ENCODE results near the gene TMEM120A.

TMEM120A gene

DNA sequence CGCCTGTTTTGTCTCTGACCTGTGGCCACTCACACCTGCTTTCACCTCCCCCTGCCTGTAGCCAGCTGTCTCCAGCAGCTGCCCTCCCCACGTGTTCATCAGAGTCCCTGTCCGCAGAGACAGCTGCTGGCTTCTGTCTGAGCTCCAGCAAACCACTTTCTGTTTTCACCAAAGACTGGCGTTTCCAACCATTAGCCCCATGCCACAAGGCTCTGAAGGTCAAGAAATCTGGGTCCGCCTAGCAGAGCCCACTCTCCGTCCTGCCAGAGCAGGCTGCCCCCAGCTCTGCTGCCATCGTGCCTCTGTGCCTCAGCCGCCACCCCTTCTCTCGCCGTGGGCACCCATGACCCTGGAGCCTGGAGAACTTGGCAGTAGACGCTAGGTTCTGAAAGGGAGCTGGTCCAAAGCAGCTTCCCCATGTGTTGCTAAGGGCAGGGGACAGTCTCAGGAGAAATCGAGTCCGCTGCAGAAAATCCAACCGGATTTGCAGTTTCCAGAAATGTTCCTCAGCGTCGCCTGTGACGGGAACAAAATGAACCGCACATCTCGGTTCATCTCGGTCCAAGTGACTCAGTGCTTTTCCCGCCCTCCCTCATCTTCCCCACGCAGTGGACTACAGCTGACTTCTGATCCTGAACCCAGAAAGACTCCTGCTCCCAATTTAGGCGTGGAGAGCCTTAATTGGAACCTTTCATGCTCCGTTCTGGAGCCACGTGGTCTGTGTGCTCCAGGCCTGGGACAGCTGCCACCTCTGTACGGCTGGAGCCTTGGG is 28.0 kb downstream of the TMEM120A start:
- no peak for TF ChIP-seq CTCF (IDR thresholded peaks at IDR 0.05; ENCODE audit: borderline replicate concordance, control extremely low read depth, extremely low read depth, insufficient read depth, missing control alignments)
- peak; percentile 21 for DNase-seq (ENCODE audit: low spot score)
- in situ Hi-C loops (cut with MboI; ENCODE audit: low sequenced_read_pairs, unreplicated experiment) = no loop called here

DNA sequence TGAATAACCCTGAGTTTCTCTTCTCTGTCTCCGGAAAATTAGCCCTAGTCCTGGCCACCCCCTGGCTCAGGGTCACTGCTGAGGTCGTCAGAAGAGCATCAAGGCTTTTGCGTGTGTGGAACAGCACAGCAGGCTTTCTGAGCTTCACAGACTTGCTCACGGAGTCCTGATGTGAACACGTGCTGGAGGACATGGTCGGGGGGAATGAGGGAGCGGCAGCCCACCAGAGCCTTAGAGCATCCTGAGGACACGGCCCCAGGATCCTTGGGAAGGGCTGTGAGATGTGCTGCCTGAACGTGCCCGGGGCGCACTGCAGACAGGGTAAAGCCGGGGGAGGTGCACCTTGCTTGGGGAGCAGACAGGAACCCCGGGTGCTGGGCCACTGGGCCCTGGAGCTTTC is 28.8 kb downstream of the TMEM120A start:
- no peak for DNase-seq (ENCODE audit: low spot score)
- no peak for TF ChIP-seq CTCF (IDR thresholded peaks at IDR 0.05; ENCODE audit: borderline replicate concordance, control extremely low read depth, extremely low read depth, insufficient read depth, missing control alignments)
- in situ Hi-C loops (cut with MboI; ENCODE audit: low sequenced_read_pairs, unreplicated experiment) = no loop called here

DNA sequence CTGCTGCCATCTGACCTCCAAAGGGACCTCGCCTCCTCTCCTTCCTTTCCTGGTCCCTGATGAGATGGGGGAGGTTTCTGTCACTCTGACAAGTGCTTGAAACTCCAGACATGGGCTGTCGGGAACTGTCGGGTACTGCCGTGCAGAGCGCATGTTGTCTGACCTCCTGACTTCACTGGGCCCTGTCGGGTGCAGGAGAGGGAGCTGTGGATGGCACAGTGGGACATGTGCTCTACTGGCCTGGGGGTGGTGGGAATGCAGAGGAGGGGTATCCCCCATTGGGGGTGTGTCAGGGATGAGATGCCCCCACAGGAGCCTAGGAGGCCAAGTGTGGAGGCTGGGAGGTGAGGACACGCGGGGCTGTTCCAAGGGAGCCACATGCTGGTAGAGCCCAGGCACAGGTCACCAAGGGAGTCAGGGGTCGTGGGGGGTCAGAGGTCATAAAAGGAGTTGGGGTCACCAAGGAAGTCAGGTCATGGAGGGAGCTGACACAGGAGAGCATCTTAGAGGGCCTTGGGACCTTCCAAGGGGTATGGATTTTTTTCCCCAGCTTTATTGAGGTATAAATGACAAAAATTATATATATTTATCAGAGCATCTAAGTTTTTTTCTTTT is 30.9 kb downstream of the TMEM120A start:
- DNase-seq (ENCODE audit: low spot score) = peak; percentile 11
- in situ Hi-C loops (cut with MboI; ENCODE audit: low sequenced_read_pairs, unreplicated experiment) = no loop called here
- no peak for TF ChIP-seq CTCF (IDR thresholded peaks at IDR 0.05; ENCODE audit: borderline replicate concordance, control extremely low read depth, extremely low read depth, insufficient read depth, missing control alignments)

GRCh38 chr7:75962607-75963380 is 31.6 kb downstream of the TMEM120A start:
- in situ Hi-C loops (cut with MboI; ENCODE audit: low sequenced_read_pairs, unreplicated experiment) = no loop called here
- DNase-seq (ENCODE audit: low spot score) = peak; percentile 9
- TF ChIP-seq CTCF (IDR thresholded peaks at IDR 0.05; ENCODE audit: borderline replicate concordance, control extremely low read depth, extremely low read depth, insufficient read depth, missing control alignments) = no peak

DNA sequence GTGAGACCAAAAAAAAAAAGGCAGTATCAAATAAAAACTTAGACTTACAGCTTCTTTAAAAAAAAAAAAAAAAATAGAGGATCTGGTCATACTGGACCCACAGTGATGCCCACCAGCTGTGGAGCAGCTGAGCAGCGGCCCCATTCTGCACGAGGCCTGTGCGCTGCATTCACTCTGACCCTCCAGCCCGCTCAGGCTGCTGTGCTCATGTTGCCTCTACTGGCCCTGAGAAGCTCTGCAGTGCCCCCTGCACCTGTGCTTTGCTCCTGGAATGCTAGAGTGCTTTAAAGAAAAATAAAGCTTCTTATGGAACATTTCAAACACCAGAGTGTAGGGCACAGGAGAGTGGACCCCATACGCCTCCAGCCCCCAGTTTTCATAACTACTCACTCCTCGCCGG is 33.2 kb downstream of the TMEM120A start:
- in situ Hi-C loops (cut with MboI; ENCODE audit: low sequenced_read_pairs, unreplicated experiment) = no loop called here

More for the DNA sequence above, 33.2 kb downstream of the TMEM120A start:
- DNase-seq (ENCODE audit: low spot score) = no peak
- no peak for TF ChIP-seq CTCF (IDR thresholded peaks at IDR 0.05; ENCODE audit: borderline replicate concordance, control extremely low read depth, extremely low read depth, insufficient read depth, missing control alignments)

Measured in GM13976 (cell line).